Sigmoid colon (tissue), 7 donors: ENCODE measurements around the gene ZSCAN12. TPM values are rescaled to one million over a fixed set of nuclear protein-coding genes. Genes with fewer than 3 reads are reported as not detected.
"Not testable (repeated sequence)": the region's sequence is repeated elsewhere in the genome, so short reads cannot be mapped to it uniquely, and the experiment has no call there.

ENCODE experiments used
- DNase-seq: peaks from one replicate; pipeline ENCODE4 v3.0.0-alpha.2; 2019
- H3K27ac ChIP-seq, 4 donors: fragments of 200-600 bp; sonication (generic); one replicate each; pipeline ENCODE4 v1.5.1; 2016 to 2019; ENCODE audit warnings: mild to moderate bottlenecking in 1 of 4
- H3K27me3 ChIP-seq, 3 donors: fragments of 200-600 bp; sonication (generic); one replicate each; pipeline ENCODE4 v1.5.1; 2019; ENCODE audit warnings: mild to moderate bottlenecking in 1 of 3
- H3K36me3 ChIP-seq, 4 donors: fragments of 200-600 bp; sonication (generic); one replicate each; pipeline ENCODE4 v1.5.1; 2016 to 2019
- H3K4me1 ChIP-seq, 4 donors: fragments of 200-600 bp; sonication (generic); one replicate each; pipeline ENCODE4 v1.5.1; 2017 to 2019
- H3K4me3 ChIP-seq, 4 donors: fragments of 200-600 bp; sonication (generic); one replicate each; pipeline ENCODE4 v1.5.1; 2017 to 2019; ENCODE audit warnings: mild to moderate bottlenecking in 2 of 4, moderate library complexity in 1 of 4
- H3K9me3 ChIP-seq, 4 donors: fragments of 200-600 bp in 3 of 4; sonication (generic) in 3 of 4; one replicate each; pipeline versions ENCODE4 v1.5.1 to v1.6.1; 2013 to 2019
- EP300 ChIP-seq, 4 donors: sonication (generic); formaldehyde crosslinking; IDR thresholded peaks; one replicate each; pipeline ENCODE4 v1.6.1; 2017; ENCODE audit warnings: antibody characterized with exemption in 4 of 4
- POLR2A ChIP-seq, 2 donors: fragments of 450-650 bp; IDR thresholded peaks; one replicate each; pipeline ENCODE4 v1.6.1; 2016; ENCODE audit warnings: antibody characterized with exemption in 2 of 2, mild to moderate bottlenecking in 2 of 2, moderate library complexity in 2 of 2
- POLR2AphosphoS5 ChIP-seq, 4 donors: sonication (generic); formaldehyde crosslinking; IDR thresholded peaks; one replicate each; pipeline ENCODE4 v1.6.1; 2017; ENCODE audit warnings: antibody characterized with exemption in 4 of 4
- WGBS, 2 donors: extraction: QIAGEN DNeasy Blood & Tissue Kit; methylation state at CpG; one replicate each; pipeline ENCODE4 v1.1.7; 2013; 5-methylcytosine and 5-hydroxymethylcytosine counted together
- intact Hi-C: fragments of 100-400 bp; cut with DNase I; formaldehyde crosslinking; loops from one replicate; pipeline ENCODE4 v1.15.1; 2023
- polyA plus RNA-seq, 3 donors: library from polyadenylated mRNA; stranded (reverse); fragments of 200-250 nt; gene quantifications; one replicate each; pipeline ENCODE4 v1.2.3, GENCODE V29; 2013
- total RNA-seq, 4 donors: library from RNA; depleted of rRNA; stranded (reverse); fragments of >200 nt; gene quantifications; one replicate each; pipeline ENCODE4 v1.1.0, GENCODE V29; 2016
- TF ChIP-seq, protein P1 (sequence below), 4 experiments: fragments of 450-650 bp in 3 of 4; fragments of 200-600 bp in 1 of 4; IDR thresholded peaks; one replicate each; pipeline ENCODE4 v1.5.1; 2016 to 2019; ENCODE audit warnings: antibody characterized with exemption in 4 of 4, mild to moderate bottlenecking in 3 of 4, moderate library complexity in 2 of 4
- donor health status: healthy with polysubstance abuse.
- donor health status: Bipolar disorder and iron deficiency.
- donor health status: healthy.

ZSCAN12 gene
- total and polyA plus RNA-seq, 7 donors: 1.4 to 7.5 (median 6.1) TPM

DNA sequence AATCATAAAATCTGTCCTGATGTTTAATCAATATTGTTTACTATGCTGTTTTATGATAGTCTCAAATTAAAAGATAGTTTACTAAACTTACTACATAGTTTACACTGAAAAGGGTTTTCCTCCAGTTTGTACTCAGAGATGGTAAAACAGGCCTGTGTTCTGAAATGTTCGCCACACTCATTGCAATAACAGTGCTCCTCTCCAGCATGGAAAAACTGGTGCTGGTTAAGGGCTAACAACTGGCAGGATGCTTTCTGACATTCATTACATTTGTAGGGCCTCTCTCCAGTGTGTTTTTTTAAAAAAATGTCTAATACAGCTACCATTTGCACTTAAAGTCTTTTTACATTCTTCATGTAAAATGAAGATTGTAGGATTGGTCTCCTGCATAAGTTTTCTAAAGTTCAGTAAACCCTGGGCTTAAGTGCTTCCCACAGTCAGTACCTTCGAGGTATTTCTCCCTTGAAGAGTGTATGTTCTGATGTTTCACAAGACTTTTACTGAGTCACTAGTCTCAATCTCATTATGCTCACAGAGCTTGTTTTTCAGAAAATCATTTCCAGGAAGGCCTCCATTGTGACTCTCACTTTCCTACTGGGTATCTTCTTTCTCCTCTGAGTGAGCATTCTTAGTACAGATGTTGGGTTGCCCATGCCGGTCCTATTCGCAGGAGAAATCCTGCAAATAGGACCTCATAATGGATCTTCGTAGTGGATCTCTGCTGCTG, 8.7 kb upstream of the ZSCAN12 start:
- H3K27me3 ChIP-seq: peaks cover 0 to 12% (median 0%) of the 10 kb centered on the region in 3 donors
- peaks cover 0 to 2% (median 0%) of the 10 kb centered on the region in 4 donors for H3K9me3 ChIP-seq
- no peaks in the 10 kb centered on the region for H3K4me1 ChIP-seq
- no peaks in the 10 kb centered on the region for H3K36me3 ChIP-seq
- H3K4me3 ChIP-seq: no peak overlapping the region
- DNase-seq: no peak
- WGBS, 2 donors: 86 to 89% methylated on average over 5 of the region's 5 CpGs
- intact Hi-C loops: no loop called here
- no peak overlapping the region for H3K27ac ChIP-seq
- no peak for TF ChIP-seq EP300 (IDR thresholded peaks at IDR 0.05)
- no peak for TF ChIP-seq POLR2A (IDR thresholded peaks at IDR 0.05)
- TF ChIP-seq, protein P1, sequence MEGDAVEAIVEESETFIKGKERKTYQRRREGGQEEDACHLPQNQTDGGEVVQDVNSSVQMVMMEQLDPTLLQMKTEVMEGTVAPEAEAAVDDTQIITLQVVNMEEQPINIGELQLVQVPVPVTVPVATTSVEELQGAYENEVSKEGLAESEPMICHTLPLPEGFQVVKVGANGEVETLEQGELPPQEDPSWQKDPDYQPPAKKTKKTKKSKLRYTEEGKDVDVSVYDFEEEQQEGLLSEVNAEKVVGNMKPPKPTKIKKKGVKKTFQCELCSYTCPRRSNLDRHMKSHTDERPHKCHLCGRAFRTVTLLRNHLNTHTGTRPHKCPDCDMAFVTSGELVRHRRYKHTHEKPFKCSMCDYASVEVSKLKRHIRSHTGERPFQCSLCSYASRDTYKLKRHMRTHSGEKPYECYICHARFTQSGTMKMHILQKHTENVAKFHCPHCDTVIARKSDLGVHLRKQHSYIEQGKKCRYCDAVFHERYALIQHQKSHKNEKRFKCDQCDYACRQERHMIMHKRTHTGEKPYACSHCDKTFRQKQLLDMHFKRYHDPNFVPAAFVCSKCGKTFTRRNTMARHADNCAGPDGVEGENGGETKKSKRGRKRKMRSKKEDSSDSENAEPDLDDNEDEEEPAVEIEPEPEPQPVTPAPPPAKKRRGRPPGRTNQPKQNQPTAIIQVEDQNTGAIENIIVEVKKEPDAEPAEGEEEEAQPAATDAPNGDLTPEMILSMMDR (IDR thresholded peaks at IDR 0.05): no peak
- TF ChIP-seq POLR2AphosphoS5 (IDR thresholded peaks at IDR 0.05): no peak

DNA sequence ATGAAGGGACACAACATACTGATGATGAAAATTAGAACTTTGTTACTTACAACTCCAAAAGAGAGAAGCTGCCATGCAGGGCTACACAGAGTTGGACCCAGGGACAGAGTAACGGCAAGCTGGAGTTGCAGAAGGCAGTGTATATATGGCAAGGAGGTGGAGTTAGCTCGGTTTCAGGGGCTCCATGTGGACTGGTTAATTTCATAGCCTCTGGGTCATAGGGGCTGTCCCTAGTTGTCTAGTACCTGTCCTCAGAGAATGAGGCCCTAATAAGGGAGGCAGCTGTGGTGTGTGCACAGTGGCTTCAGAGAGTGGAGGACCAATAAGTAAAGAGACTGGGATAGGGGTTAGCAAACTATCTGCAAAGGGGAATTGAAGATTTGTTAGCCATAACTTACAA, 7.9 kb upstream of the ZSCAN12 start:
- Histone ChIP-seq H3K36me3 (no peaks in the 10 kb centered on the region), H3K9me3 (peaks cover 0 to 2% (median 0%) of the 10 kb centered on the region in 4 donors), H3K4me3 (no peak overlapping the region), H3K4me1 (no peaks in the 10 kb centered on the region), H3K27me3 (peaks cover 0 to 12% (median 0%) of the 10 kb centered on the region in 3 donors), H3K27ac (no peak overlapping the region)
- WGBS, 2 donors: 59 to 62% methylated on average over 2 of the region's 2 CpGs
- DNase-seq: no peak
- intact Hi-C loops: no loop called here
- TF ChIP-seq, protein P1 (IDR thresholded peaks at IDR 0.05): no peak
- TF ChIP-seq EP300 (IDR thresholded peaks at IDR 0.05): no peak
- TF ChIP-seq POLR2AphosphoS5 (IDR thresholded peaks at IDR 0.05): no peak
- TF ChIP-seq POLR2A (IDR thresholded peaks at IDR 0.05): no peak

DNA sequence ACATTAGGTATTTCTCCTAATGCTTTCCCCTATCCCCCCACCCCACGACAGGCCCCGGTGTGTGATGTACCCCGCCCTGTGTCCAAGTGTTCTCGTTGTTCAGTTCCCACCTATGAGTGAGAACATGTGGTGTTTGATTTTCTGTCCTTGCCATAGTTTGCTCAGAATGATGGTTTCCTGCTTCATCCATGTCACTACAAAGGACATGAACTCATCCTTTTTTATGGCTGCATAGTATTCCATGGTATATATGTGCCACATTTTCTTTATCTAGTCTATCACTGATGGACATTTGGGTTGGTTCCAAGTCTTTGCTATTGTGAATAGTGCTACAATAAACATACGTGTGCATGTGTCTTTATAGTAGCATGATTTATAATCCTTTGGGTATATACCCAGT, 4.4 kb upstream of the ZSCAN12 start:
- H3K27me3 ChIP-seq, H3K4me1 ChIP-seq, intact Hi-C loops, H3K9me3 ChIP-seq, DNase-seq, H3K36me3 ChIP-seq, H3K27ac ChIP-seq, H3K4me3 ChIP-seq: not testable (repeated sequence)
- 74 to 96% methylated on average over 5 of the region's 5 CpGs for WGBS, 2 donors

DNA sequence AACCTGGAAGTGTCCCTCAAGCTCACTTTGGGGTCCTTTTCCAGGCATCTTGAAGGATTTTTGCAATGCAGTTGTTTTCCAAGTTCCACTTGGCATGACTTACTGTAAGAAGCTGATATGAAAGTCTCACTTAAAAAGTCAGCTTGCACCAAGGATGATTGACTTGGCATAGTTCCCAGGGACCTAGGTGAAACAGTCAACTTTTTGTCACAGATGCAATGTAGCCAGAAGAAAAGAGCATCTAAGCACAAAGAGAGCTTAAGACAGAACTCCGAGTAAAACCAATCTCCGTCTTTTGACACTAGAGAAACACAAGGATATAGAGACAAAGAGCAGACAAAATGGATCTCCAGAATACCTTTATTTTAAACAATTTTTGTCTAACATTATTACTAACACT, 2.6 kb upstream of the ZSCAN12 start:
- Histone ChIP-seq H3K27ac (no peak overlapping the region), H3K4me1 (peaks cover 0 to 19% (median 17%) of the 10 kb centered on the region in 4 donors), H3K9me3 (no peaks in the 10 kb centered on the region), H3K27me3 (peaks cover 0 to 7% (median 0%) of the 10 kb centered on the region in 3 donors), H3K36me3 (peaks cover 0 to 9% (median 3%) of the 10 kb centered on the region in 4 donors), H3K4me3 (no peak overlapping the region)
- 60 to 86% methylated on average over 2 of the region's 2 CpGs for WGBS, 2 donors
- intact Hi-C loops: no loop called here
- DNase-seq: no peak
- TF ChIP-seq, protein P1 (IDR thresholded peaks at IDR 0.05): no peak
- TF ChIP-seq POLR2AphosphoS5 (IDR thresholded peaks at IDR 0.05) (no peak), POLR2A (IDR thresholded peaks at IDR 0.05) (no peak)

DNA sequence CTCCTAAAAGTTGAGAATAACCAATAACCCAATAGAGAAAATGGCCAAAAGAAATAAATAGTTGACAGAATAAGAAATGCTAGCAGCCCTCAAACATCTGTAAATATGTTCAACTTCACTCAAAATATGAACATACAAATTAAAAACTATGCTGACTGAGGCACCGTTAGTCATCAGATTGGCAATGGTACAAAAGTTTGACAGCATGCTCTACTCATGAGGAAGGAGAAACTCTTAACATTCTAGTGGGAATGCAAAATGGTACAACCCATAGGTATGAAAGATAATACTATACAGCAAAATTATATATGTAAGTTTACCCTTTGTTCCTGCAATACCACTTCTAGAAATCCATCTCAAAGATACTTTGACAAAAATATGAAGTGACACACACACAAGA, 1.6 kb upstream of the ZSCAN12 start:
- H3K27me3 ChIP-seq: peaks cover 0 to 7% (median 0%) of the 10 kb centered on the region in 3 donors
- intact Hi-C loops: no loop called here
- H3K4me3 ChIP-seq: no peak overlapping the region
- peaks cover 0 to 20% (median 7%) of the 10 kb centered on the region in 4 donors for H3K36me3 ChIP-seq
- H3K4me1 ChIP-seq: peaks cover 0 to 26% (median 22%) of the 10 kb centered on the region in 4 donors
- H3K9me3 ChIP-seq: no peaks in the 10 kb centered on the region
- no peak overlapping the region for H3K27ac ChIP-seq
- WGBS, 2 donors: 78 to 96% methylated on average over 1 of the region's 1 CpG
- DNase-seq: no peak
- no peak for TF ChIP-seq POLR2A (IDR thresholded peaks at IDR 0.05)
- no peak for TF ChIP-seq EP300 (IDR thresholded peaks at IDR 0.05)
- no peak for TF ChIP-seq POLR2AphosphoS5 (IDR thresholded peaks at IDR 0.05)
- TF ChIP-seq, protein P1 (IDR thresholded peaks at IDR 0.05): no peak
